ENCODE data around the gene UQCC3.

DNA sequence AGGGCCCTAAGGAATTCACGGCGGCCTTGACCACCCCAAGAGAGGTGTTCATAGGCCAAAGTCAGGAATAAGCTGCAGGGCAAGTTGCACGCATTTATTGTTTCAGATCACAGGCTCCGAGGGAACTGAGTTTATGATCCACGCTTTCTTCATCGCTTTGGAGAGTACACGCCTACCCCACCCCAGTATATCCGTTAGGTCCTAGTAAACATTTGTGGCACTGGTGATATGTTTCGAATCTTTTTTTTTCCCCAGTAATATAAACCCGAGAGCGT is 25.9 kb upstream of the UQCC3 start:
- TF ChIP-seq, protein P1, sequence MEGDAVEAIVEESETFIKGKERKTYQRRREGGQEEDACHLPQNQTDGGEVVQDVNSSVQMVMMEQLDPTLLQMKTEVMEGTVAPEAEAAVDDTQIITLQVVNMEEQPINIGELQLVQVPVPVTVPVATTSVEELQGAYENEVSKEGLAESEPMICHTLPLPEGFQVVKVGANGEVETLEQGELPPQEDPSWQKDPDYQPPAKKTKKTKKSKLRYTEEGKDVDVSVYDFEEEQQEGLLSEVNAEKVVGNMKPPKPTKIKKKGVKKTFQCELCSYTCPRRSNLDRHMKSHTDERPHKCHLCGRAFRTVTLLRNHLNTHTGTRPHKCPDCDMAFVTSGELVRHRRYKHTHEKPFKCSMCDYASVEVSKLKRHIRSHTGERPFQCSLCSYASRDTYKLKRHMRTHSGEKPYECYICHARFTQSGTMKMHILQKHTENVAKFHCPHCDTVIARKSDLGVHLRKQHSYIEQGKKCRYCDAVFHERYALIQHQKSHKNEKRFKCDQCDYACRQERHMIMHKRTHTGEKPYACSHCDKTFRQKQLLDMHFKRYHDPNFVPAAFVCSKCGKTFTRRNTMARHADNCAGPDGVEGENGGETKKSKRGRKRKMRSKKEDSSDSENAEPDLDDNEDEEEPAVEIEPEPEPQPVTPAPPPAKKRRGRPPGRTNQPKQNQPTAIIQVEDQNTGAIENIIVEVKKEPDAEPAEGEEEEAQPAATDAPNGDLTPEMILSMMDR (IDR thresholded peaks at IDR 0.05) = no peak
- TF ChIP-seq POLR2A (IDR thresholded peaks at IDR 0.05) = no peak
